Activated B cell treated with CpG ODN at 0.5 μM for 24 hours (primary cell): ENCODE data around the gene NOTUM. TPM values are rescaled to one million over a fixed set of nuclear protein-coding genes. Genes with fewer than 3 reads are reported as not detected.
A peak's percentile ranks its signal among the peaks of the same experiment; 100 is the strongest.

Experiments
- ATAC-seq: fragments of 200-7000 bp; cut with Tn5 transposase; one replicate; pipeline ENCODE4 v1.10.0; 2021; ENCODE audit warnings: low read depth, mild to moderate bottlenecking, moderate library complexity
- CTCF ChIA-PET: fragments of 350-600 bp; sonication (Branson Sonifier 250); formaldehyde crosslinking; loops from one replicate; lab custom pipeline; 2021; ENCODE audit warnings: antibody characterized with exemption; lab: Charles Lee
- POLR2A ChIA-PET: fragments of 350-600 bp; sonication (Branson Sonifier 250); formaldehyde crosslinking; loops from one replicate; lab custom pipeline; 2021; ENCODE audit warnings: antibody characterized with exemption; lab: Charles Lee
- DNase-seq: peaks from one replicate; pipeline ENCODE4 v3.0.0; 2022
- H3K27ac Mint-ChIP-seq: one replicate; pipeline ENCODE4 v1.8.0; 2020; ENCODE audit warnings: mixed read lengths
- H3K27me3 Mint-ChIP-seq: one replicate; pipeline ENCODE4 v1.8.0; 2021; ENCODE audit warnings: mixed read lengths
- H3K36me3 Mint-ChIP-seq: one replicate; pipeline ENCODE4 v1.8.0; 2021; ENCODE audit warnings: low read depth, mixed read lengths
- H3K4me1 Mint-ChIP-seq: one replicate; pipeline ENCODE4 v1.8.0; 2021; ENCODE audit warnings: mixed read lengths
- H3K4me3 Mint-ChIP-seq: one replicate; pipeline ENCODE4 v1.8.0; 2020; ENCODE audit warnings: mild to moderate bottlenecking, mixed read lengths
- H3K9me3 Mint-ChIP-seq: one replicate; pipeline ENCODE4 v1.8.0; 2020; ENCODE audit warnings: mixed read lengths
- CTCF ChIP-seq: fragments of 200-600 bp; IDR thresholded peaks from one replicate; pipeline ENCODE4 v1.8.0; 2022; ENCODE audit warnings: antibody characterized with exemption, mild to moderate bottlenecking
- intact Hi-C: fragments of 100-400 bp; cut with micrococcal nuclease; formaldehyde crosslinking; loops from one replicate; pipeline ENCODE4 v1.15.1; 2024
- total RNA-seq: library from RNA; stranded (reverse); gene quantifications from 2 replicates; pipeline ENCODE4 v1.2.3, GENCODE V29; 2022

Gene NOTUM
- total RNA-seq, 1 donor from 2014 or later = not detected

- Mint-ChIP-seq H3K27ac (peak overlapping the region; percentile 85), H3K36me3 (peaks cover 16% of the 10 kb centered on the region), H3K9me3 (no peaks in the 10 kb centered on the region), H3K4me1 (peaks cover 31% of the 10 kb centered on the region), H3K4me3 (peak overlapping the region; percentile 88), H3K27me3 (peaks cover 6% of the 10 kb centered on the region)
- no peak for ATAC-seq
- intact Hi-C loops = loop anchor here (1.0 to 2.0 kb wide), 3 partner anchors 8 to 65 kb away; partner anchors contain the start of genes P4HB, PCYT2 and SIRT7
- CTCF ChIA-PET = interaction anchor here (1.1 kb wide), 1 partner anchor 32 kb away, joined by 3 read pairs; no protein-coding TSS in a partner anchor
- no peak for TF ChIP-seq CTCF
- POLR2A ChIA-PET = interaction anchor here (0.6 to 3.5 kb wide), 14 partner anchors 9 to 525 kb away, joined by 3 to 28 read pairs (median 4); partner anchors contain the start of genes ANAPC11, ARL16, CYBC1 and DCXR
- no peak for DNase-seq
Measured at GRCh38 chr17:81925860-81926450, 35.0 kb downstream of the NOTUM start.

GRCh38 chr17:81924557-81925532, 36.1 kb downstream of the NOTUM start:
- peak overlapping the region; percentile 18 for H3K27ac Mint-ChIP-seq
- CTCF ChIA-PET = no interaction called here
- TF ChIP-seq CTCF = no peak
- H3K9me3 Mint-ChIP-seq = no peaks in the 10 kb centered on the region
- peak overlapping the region; percentile 88 for H3K4me3 Mint-ChIP-seq
- ATAC-seq (no peak), DNase-seq (no peak)
- POLR2A ChIA-PET = interaction anchor here (0.5 to 3.5 kb wide), 4 partner anchors 8 to 154 kb away, joined by 3 to 28 read pairs (median 12); partner anchors contain the start of genes PYCR1 and SIRT7
- peaks cover 3% of the 10 kb centered on the region for H3K27me3 Mint-ChIP-seq
- intact Hi-C loops = no loop called here
- peaks cover 19% of the 10 kb centered on the region for H3K36me3 Mint-ChIP-seq
- H3K4me1 Mint-ChIP-seq = peaks cover 27% of the 10 kb centered on the region

GRCh38 chr17:81923302-81924260, 37.4 kb downstream of the NOTUM start:
- Mint-ChIP-seq H3K27ac (no peak overlapping the region), H3K4me3 (peak overlapping the region; percentile 28)

More at GRCh38 chr17:81923302-81924260, 37.4 kb downstream of the NOTUM start:
- Mint-ChIP-seq H3K4me1 (peaks cover 30% of the 10 kb centered on the region), H3K27me3 (no peaks in the 10 kb centered on the region), H3K9me3 (no peaks in the 10 kb centered on the region), H3K36me3 (peaks cover 25% of the 10 kb centered on the region)
- POLR2A ChIA-PET = interaction anchor here (0.5 kb wide), 1 partner anchor 155 kb away, joined by 5 read pairs; no protein-coding TSS in a partner anchor
- CTCF ChIA-PET = no interaction called here
- intact Hi-C loops = no loop called here
- ATAC-seq (no peak), DNase-seq (no peak)
- TF ChIP-seq CTCF = no peak
